Epithelial cell of esophagus (primary cell): ENCODE measurements around the gene CUL9.

Source experiments
- DNase-seq: peaks from one replicate; pipeline ENCODE4 v3.0.0; 2010; ENCODE audit warnings: low read depth
- H3K4me3 ChIP-seq: 2 replicates; pipeline ENCODE4 v1.5.1; 2011; ENCODE audit warnings: mild to moderate bottlenecking, low read length, control low read depth
- CTCF ChIP-seq: IDR thresholded peaks from 2 replicates; pipeline ENCODE4 v1.5.1; 2011; ENCODE audit warnings: low read depth, mild to moderate bottlenecking, low read length, control low read depth, inconsistent platforms; ENCODE audit not compliant: insufficient read depth; ENCODE audit errors: missing control alignments

CUL9 gene

GRCh38 chr6:43219814-43220213 is 37.8 kb downstream of the CUL9 start:
- no peak for DNase-seq
- H3K4me3 ChIP-seq, result no peak overlapping the region
- TF ChIP-seq CTCF, result no peak

GRCh38 chr6:43220439-43220951 is 38.5 kb downstream of the CUL9 start:
- no peak for DNase-seq
- H3K4me3 ChIP-seq, result no peak overlapping the region
- no peak for TF ChIP-seq CTCF

GRCh38 chr6:43221046-43221972 is 39.3 kb downstream of the CUL9 start:
- no peak for TF ChIP-seq CTCF
- peak; percentile 15 for DNase-seq
- no peak overlapping the region for H3K4me3 ChIP-seq

- TF ChIP-seq CTCF, result no peak
- no peak for DNase-seq
- H3K4me3 ChIP-seq, result no peak overlapping the region
Measured at GRCh38 chr6:43222418-43223059, 40.5 kb downstream of the CUL9 start.

GRCh38 chr6:43223175-43223574 is 41.2 kb downstream of the CUL9 start:
- H3K4me3 ChIP-seq, result no peak overlapping the region

GRCh38 chr6:43226192-43226851 is 44.3 kb downstream of the CUL9 start:
- no peak for DNase-seq
- no peak overlapping the region for H3K4me3 ChIP-seq
- no peak for TF ChIP-seq CTCF

More at GRCh38 chr6:43223175-43223574, 41.2 kb downstream of the CUL9 start:
- TF ChIP-seq CTCF, result no peak
- no peak for DNase-seq
